Neuron (in vitro differentiated cells): ENCODE results near the gene SCN10A.
A peak's percentile ranks its signal among the peaks of the same experiment; 100 is the strongest.

Experiments
- H2AFZ ChIP-seq: one replicate; pipeline ENCODE4 v1.6.1; 2013; ENCODE audit warnings: low read depth, mild to moderate bottlenecking, inconsistent platforms, low read length, moderate library complexity
- H3K27me3 ChIP-seq: one replicate; pipeline ENCODE4 v1.6.1; 2013; ENCODE audit warnings: low read length; ENCODE audit not compliant: insufficient read depth
- H3K36me3 ChIP-seq: one replicate; pipeline ENCODE4 v1.6.1; 2013; ENCODE audit warnings: low read length; ENCODE audit not compliant: insufficient read depth
- H3K4me1 ChIP-seq: one replicate; pipeline ENCODE4 v1.6.1; 2013; ENCODE audit warnings: low read length; ENCODE audit not compliant: insufficient read depth
- H3K4me3 ChIP-seq: 2 replicates; pipeline ENCODE4 v1.5.1; 2013; ENCODE audit warnings: mild to moderate bottlenecking, low read length, moderate library complexity
- H3K9me3 ChIP-seq: one replicate; pipeline ENCODE4 v1.6.1; 2013; ENCODE audit warnings: low read length

The SCN10A gene

GRCh38 chr3:38652934-38653333 lies 163.1 kb downstream of the SCN10A start:
- Histone ChIP-seq H3K27me3 (peaks cover 39% of the 10 kb centered on the region), H3K4me3 (no peak overlapping the region), H2AFZ (no peak overlapping the region), H3K4me1 (peaks cover 2% of the 10 kb centered on the region), H3K36me3 (no peaks in the 10 kb centered on the region), H3K9me3 (no peaks in the 10 kb centered on the region)

DNA sequence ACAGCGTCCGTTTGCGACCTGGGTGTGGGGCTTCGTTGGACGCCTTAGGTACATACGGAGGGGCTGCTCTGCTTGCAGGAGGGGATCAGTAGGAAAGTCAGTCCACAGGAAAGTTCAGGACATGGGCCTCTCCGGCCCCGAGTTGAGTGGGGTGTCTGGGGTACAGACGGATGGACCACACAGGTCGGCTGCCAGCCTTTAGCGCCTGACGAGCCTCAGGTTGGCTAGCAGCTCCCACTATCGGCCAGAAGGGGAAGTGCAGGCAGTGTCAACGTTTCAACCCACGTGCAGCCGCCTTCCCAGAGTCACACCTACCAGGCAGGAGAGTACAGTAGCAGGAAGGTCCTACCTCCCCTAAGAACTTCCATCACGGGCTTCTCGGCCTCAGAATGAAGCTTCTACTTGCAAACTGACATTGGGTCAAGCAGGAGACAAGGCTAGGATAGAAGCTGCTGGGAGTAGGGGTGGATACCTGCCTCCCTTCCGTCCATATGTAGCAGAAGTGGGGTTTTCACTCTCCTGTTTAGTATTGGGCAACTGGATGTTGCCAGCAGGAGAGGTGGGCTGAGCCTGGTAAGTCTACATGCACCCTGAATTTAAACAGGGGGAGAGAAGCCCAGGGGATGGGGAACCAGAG lies 164.7 kb downstream of the SCN10A start:
- Histone ChIP-seq H3K4me3 (no peak overlapping the region), H2AFZ (no peak overlapping the region), H3K27me3 (peaks cover 51% of the 10 kb centered on the region), H3K9me3 (no peaks in the 10 kb centered on the region), H3K36me3 (no peaks in the 10 kb centered on the region), H3K4me1 (peaks cover 2% of the 10 kb centered on the region)

DNA sequence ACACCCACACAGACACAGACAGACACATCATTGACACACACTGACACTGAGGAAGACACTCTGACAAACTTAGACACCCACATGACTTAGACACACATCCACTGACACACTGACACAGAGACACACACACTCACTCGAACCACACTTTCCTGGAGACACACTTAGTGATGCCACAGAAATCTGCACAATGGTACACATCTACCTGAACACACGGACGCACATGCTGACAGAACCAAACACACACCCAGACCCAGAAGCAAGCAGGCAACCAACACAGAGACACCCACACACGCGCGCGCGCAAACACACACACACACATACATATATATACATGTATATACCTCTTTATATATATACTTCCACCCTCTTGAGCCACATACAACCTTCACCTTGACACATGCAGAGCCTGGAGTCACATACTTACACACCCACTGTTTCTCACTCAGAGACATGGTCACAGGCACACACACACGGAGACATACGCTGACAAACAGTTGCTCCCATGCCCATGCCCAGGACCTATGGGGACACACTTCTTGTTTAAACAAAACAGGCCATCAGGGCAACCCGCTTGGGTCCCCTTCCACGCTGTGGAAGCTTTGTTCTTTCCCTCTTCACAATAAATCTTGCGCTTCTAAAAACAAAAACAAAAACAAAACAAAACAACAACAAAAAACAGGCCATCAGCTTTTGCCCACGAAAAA lies 165.6 kb downstream of the SCN10A start:
- Histone ChIP-seq H3K27me3 (peaks cover 55% of the 10 kb centered on the region), H3K4me1 (peaks cover 2% of the 10 kb centered on the region), H3K9me3 (no peaks in the 10 kb centered on the region), H3K36me3 (no peaks in the 10 kb centered on the region), H3K4me3 (no peak overlapping the region), H2AFZ (no peak overlapping the region)

DNA sequence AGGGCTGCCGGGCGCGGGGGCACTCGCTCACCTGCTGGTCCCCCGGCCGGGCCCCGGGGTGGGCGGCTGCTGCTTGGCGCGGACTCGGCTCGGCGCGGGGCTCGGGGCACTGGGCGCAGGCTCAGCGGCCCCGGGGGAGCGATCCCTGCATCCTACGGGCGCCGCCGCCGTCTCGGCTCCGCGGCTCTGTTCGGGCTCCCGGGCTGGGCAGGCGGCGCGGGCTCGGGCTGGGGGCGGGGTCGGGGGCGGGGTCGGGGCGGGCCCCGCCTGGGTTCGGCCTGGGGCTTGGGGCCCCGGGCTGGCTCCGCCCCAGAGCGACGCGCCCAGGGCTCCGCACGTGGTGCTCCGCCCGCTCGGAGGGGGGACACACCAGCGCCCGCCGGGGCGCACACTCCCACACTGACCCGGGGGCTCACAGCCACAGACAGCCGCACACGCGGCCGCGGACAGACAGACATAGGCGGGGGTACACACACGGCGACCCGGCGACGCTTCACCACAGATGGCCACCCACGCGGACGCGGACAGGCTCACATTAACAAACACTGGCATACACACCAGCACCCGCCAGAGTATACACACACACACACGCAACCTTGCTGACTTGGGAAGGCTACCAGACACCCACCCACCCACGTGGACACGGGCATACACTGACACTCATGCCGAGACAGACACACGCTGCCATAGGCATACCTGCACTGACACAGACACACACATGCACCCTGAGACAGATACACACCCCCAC lies 166.3 kb downstream of the SCN10A start, which contains the start of gene SCN5A:
TSS of gene SCN5A (minus strand) at position 188 of the 748 bp plus-strand sequence. CDS start 16,380 bp downstream, outside the sequence.
- H3K27me3 ChIP-seq = peaks cover 62% of the 10 kb centered on the region
- H3K9me3 ChIP-seq = peaks cover under 1% of the 10 kb centered on the region
- peaks cover 2% of the 10 kb centered on the region for H3K4me1 ChIP-seq
- H3K36me3 ChIP-seq = no peaks in the 10 kb centered on the region
- peak within 1 kb of the TSS; percentile 30 for H3K4me3 ChIP-seq
- peak within 1 kb of the TSS; percentile 58 for H2AFZ ChIP-seq

GRCh38 chr3:38648659-38649499 lies 167.1 kb downstream of the SCN10A start:
- Histone ChIP-seq H3K4me3 (peak overlapping the region; percentile 9), H3K4me1 (peaks cover 2% of the 10 kb centered on the region), H3K27me3 (peaks cover 68% of the 10 kb centered on the region), H3K36me3 (no peaks in the 10 kb centered on the region), H2AFZ (peak overlapping the region; percentile 58), H3K9me3 (peaks cover 2% of the 10 kb centered on the region)

GRCh38 chr3:38648024-38648658 lies 167.9 kb downstream of the SCN10A start:
- Histone ChIP-seq H3K36me3 (no peaks in the 10 kb centered on the region), H2AFZ (no peak overlapping the region), H3K27me3 (peaks cover 70% of the 10 kb centered on the region), H3K9me3 (peaks cover 2% of the 10 kb centered on the region), H3K4me1 (peaks cover 2% of the 10 kb centered on the region), H3K4me3 (no peak overlapping the region)

DNA sequence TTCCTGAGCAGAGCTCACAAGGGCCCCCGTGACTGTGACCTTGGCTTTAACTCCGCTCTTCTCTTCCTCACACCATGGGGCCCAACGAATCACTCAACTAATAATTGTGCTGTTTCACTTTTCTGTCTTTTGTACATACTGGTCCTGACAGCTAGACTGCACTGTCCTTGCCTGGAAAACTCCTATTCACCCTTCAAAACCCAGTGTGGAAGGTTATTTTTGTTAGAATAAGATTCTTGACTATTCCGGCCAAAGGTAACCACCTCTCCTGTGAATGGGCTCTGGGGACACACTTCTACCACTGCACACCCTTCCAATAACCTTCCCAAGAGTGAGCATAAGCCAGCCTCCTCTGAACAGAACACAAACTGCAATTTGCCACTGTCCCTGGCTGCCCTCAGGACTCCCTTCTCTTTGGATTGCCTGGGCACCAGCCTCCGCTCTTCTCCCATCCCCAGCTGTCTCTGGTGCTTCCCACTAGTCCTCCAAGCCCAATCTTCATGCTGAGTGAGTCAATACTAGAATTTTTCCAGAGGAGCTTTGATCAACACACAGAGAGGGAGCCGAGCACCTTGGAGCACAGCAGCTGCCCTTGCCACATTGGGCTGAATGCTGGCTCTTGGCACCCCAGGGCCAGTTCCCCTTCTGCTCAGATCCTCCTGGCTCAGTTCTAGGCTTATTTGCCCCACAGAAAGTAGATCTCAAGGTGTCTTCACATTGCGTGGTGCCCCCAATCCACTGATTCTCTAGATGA lies 168.6 kb downstream of the SCN10A start:
- Histone ChIP-seq H2AFZ (no peak overlapping the region), H3K27me3 (peaks cover 73% of the 10 kb centered on the region), H3K36me3 (no peaks in the 10 kb centered on the region), H3K4me3 (no peak overlapping the region), H3K4me1 (peaks cover 2% of the 10 kb centered on the region), H3K9me3 (peaks cover 4% of the 10 kb centered on the region)
